GM18505 (cell line): ENCODE data around the gene NPAS3.

Experiments
- ATAC-seq: cut with Tn5 transposase; IDR thresholded peaks from one replicate; pipeline ENCODE4 v1.9.1; 2021; ENCODE audit not compliant: unreplicated experiment
- POLR2A ChIP-seq: IDR thresholded peaks from 4 replicates; pipeline ENCODE4 v1.6.1; 2011; ENCODE audit warnings: borderline replicate concordance; ENCODE audit not compliant: insufficient read depth, insufficient read length; ENCODE audit errors: extremely low read depth

The NPAS3 gene

GRCh38 chr14:33315217-33315616 is 376.5 kb downstream of the NPAS3 start:
- TF ChIP-seq POLR2A: no peak
- no peak for ATAC-seq

- ATAC-seq: no peak
- TF ChIP-seq POLR2A: no peak
Measured at GRCh38 chr14:33315721-33316120, 377.0 kb downstream of the NPAS3 start.

- no peak for ATAC-seq
- no peak for TF ChIP-seq POLR2A
Measured at GRCh38 chr14:33317675-33318074, 379.0 kb downstream of the NPAS3 start.

- TF ChIP-seq POLR2A: no peak
- no peak for ATAC-seq
Measured at GRCh38 chr14:33323979-33324378, 385.3 kb downstream of the NPAS3 start.

- ATAC-seq: no peak
- no peak for TF ChIP-seq POLR2A
Measured at GRCh38 chr14:33331176-33331949, 392.7 kb downstream of the NPAS3 start.

GRCh38 chr14:33332497-33332896 is 393.8 kb downstream of the NPAS3 start:
- ATAC-seq: no peak
- TF ChIP-seq POLR2A: no peak

GRCh38 chr14:33335366-33335765 is 396.7 kb downstream of the NPAS3 start:
- TF ChIP-seq POLR2A: no peak
- no peak for ATAC-seq

GRCh38 chr14:33342299-33342974 is 403.8 kb downstream of the NPAS3 start:
- ATAC-seq: no peak
- TF ChIP-seq POLR2A: no peak

GRCh38 chr14:33343016-33343415 is 404.3 kb downstream of the NPAS3 start:
- no peak for ATAC-seq
- no peak for TF ChIP-seq POLR2A

GRCh38 chr14:33347796-33348195 is 409.1 kb downstream of the NPAS3 start:
- no peak for TF ChIP-seq POLR2A
- no peak for ATAC-seq

GRCh38 chr14:33348510-33348909 is 409.8 kb downstream of the NPAS3 start:
- TF ChIP-seq POLR2A: no peak
- no peak for ATAC-seq

GRCh38 chr14:33349871-33350270 is 411.2 kb downstream of the NPAS3 start:
- no peak for ATAC-seq

GRCh38 chr14:33350366-33350990 is 411.8 kb downstream of the NPAS3 start:
- no peak for ATAC-seq
- TF ChIP-seq POLR2A: no peak

More at GRCh38 chr14:33349871-33350270, 411.2 kb downstream of the NPAS3 start:
- TF ChIP-seq POLR2A: no peak

GRCh38 chr14:33352821-33353220 is 414.1 kb downstream of the NPAS3 start:
- no peak for TF ChIP-seq POLR2A
- ATAC-seq: no peak
